HG03045 (cell line): ENCODE measurements around the gene OVCA2.
A peak's percentile ranks its signal among the peaks of the same experiment; 100 is the strongest.

Experiments used
- ATAC-seq: cut with Tn5 transposase; IDR thresholded peaks from one replicate; pipeline ENCODE4 v1.9.1; 2021; ENCODE audit warnings: mild to moderate bottlenecking, moderate library complexity; ENCODE audit not compliant: unreplicated experiment

OVCA2 gene

DNA sequence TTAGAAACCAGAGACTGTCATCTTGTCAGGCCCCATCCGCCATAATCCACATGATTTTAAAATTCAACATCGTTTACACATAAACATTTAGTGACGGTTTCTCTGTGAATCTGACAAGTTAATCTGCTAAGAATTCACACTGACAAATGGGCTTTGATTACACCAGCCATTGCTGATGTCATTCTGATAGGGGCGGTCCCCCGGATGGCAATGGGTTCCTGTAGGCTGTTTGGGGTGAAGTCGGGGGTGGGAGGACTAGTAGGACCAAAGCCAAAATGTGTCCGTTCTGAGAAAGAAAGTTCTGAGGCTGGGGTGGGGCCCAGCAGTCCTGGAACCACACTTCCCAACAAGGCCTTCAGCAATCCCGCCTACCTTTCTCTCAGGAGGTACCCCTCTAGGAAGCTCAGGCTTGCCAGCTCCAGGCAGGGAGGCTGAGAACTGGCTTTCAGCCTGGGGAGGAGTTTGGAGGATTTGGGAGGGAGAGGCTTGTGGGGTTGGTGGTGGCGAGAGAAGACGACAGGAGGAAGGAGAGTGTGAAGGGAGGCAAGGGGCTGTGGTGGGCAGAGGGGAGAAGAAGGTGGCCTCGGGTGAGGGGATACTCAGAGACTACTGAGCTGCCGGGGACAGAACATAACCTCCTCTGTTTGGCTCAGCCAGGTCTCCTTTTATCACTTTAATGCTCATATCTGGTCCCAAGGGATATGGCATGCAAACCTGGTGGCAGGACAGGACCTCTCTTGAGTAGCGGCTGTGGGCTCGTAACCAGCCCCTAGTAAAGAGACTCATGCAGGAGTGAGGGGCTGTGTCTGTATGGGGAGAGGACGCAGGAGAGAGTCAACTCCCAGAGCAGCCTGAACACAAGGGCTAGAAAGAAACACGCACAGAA, 21.7 kb downstream of the OVCA2 start:
- no peak for ATAC-seq

DNA sequence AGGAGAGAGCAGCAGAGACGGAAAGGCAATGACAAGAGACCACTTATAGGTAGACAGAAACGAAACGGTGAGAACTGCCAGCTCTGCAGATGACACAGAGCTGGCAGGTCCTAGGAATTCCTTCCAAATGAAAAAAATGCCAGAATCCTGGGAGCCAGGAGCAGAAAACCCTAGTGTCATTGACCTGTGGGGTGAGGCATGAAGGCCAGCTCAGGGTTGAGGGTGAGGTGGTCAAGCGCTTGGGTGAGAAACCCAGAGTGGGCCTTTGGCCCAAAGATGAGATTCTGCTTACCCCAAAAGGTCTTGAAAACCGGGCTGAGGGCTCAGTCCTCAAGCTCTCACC, 22.3 kb downstream of the OVCA2 start:
- ATAC-seq, result no peak

DNA sequence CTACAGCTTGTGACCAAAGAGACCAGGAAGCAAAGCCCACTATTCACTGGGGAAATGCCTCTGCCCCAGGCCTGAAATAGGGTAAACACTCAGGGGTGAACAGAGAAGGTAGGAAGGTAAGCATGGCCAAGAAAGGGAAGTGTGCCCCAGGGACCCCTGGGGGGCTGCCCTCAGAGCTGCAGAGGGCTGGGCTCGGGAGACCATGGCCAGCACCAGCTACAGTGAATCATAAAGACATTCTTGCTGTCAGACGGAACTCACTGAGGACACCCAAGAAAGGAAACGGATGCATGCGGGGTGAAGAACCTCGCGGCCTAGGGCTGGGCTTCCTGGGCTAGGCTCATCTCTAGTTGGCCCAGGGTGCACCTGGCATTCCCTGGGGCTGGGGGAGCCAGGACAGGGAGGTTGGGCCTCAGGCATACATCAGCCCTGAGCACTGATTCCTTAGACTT, 22.7 kb downstream of the OVCA2 start:
- ATAC-seq, result no peak

DNA sequence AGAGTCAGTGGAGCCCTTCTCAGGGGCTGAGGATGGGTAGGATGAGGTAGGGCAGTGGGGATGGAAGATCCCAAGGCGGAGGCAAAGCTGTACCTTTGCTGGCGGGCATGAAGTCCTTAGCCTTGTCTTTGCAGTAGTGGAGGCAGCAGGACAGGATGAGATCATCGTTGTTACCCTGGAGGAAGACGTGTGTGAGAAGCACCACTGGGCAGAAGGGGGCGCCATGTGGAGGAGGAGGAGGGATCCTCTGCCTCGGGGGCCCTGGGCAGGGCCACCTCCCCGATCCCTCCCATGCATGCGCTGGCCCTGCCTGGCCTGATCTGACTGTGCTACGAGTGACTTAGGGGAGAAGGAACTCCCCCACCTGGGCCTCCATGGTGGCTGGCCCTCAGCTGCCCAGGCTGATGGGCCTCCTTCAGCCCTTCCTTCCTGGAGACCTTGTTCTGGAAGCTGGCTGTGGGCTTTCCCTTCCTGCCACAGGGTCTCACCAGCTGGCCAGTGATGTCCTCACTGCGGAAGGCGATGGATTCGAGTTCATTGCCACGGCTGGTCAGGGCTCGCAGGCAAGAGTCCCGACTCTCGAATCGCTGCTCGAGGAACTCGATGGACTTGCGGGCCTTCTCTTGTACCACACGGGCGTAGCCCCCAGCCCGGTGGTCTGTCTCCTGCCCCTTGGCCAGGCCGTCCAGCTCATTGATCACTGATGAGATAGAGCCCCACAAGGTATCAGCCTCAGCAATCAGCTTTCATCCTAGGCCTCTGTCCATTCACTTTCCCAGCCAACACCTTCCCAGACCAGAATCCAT, 23.4 kb downstream of the OVCA2 start:
- no peak for ATAC-seq

DNA sequence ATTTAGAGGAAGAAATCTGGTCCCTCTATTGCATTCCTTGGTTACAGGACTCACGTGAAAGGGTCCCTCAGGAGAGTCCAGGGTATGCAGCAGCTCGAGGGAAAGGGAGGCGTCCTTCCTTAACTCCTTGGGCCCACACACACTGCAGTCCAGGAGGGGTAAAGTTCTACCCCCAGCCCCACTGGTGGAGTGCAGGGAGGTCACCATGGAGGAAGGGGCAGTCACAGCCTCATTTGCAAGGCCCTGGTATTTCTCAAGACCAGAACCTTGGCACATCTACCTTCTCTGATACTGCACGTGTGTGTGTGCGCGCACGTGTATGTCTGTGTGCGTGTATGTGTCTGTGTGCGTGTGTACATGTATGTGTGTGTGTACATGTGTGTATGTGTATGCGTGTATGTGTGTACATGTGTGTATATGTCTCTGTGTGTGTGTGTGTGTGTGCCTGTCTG, 24.2 kb downstream of the OVCA2 start:
- ATAC-seq, result no peak

DNA sequence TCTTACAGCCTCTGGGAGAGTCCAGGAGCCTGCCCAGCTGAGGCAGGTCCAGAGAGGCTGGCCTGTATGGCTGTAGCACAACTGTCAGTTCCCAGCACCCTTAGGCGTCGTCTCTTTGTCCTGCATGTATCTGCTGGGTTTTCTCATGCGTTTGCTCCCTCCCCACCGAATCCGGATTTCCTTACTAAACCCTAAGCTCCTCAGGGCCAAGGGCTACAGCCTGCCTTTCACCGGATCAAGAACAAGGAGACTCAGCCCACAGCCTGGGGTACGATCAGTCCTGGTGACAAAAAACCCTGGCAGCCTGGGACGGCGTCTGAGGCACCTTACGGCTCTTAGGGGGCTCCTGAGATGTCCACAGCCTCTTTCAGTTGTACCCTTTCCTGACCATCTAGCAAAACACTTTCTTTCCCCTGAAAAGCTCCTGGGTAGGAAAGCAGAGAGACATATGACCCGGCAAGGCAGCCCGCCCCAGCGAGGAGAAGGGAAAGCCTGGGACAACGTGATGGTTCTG, 25.3 kb downstream of the OVCA2 start:
- no peak for ATAC-seq

DNA sequence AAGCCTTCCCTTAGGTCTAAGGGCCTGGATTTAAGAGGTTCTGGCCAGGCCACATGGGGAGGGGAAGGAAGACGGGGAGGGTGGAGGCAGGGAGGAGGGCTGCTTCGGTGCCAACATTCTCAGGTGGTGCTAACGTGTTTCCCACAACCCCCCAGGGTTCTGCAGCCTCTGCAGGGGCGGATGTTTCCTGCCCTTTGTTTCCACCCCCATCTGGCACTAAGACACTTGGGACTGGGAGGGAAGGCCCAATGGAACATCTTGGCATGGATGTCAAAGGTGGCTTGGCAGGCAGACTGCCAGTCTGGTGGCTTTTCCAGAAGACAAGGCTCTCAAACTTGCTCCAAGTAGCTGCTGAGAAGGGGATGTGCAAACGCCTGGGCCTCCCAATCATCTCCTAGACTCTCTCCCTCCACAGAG, 25.8 kb downstream of the OVCA2 start:
- ATAC-seq, result no peak

DNA sequence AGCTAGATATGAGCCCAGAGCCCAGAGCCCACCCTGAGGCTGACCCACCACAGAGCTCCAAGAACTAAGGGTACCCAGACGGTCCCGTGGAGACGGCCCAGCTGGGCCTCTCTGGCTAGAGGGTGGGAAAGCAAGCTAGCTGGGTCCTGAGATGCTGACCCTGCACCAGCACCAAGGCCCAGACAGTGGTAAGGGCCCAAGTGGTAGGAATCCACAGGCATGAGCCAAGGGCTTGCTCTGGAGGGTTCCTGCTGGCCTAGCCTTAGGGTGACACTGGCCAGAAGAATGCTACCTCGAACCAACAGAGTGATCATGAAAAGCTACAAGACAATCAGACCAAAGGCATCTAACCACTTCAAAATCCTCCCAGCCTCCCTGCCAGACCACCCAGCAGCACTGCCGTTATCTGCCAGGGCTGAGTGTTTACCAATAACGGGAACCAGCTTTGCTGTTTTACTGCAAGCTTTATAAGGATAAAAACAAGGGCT, 26.3 kb downstream of the OVCA2 start:
- ATAC-seq, result no peak

DNA sequence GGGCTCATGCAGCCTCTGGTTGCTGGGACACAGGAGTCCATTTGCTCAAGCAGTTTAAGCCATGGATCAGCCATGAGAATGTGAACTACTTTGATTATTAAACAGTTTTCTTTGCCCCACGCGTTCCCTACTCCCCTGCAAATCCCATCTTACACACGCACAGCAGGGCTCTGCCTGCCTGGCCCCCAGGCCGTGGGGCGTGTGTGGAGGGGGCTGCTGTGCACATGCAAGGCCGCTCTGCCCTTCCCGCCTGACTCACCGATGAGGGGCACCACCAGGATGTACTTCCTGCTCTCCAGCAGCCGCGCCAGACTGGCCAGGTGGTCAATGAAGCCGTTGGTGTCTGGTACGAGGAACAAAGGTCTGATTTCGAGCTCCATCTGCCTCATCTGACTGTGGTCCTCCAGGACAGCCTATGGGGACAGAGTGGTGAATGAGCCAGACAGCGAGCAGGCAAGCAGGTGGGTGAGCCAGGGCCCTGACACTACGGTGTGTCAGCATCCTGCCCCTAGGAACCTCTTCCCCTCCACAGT, 26.8 kb downstream of the OVCA2 start:
- ATAC-seq, result no peak

DNA sequence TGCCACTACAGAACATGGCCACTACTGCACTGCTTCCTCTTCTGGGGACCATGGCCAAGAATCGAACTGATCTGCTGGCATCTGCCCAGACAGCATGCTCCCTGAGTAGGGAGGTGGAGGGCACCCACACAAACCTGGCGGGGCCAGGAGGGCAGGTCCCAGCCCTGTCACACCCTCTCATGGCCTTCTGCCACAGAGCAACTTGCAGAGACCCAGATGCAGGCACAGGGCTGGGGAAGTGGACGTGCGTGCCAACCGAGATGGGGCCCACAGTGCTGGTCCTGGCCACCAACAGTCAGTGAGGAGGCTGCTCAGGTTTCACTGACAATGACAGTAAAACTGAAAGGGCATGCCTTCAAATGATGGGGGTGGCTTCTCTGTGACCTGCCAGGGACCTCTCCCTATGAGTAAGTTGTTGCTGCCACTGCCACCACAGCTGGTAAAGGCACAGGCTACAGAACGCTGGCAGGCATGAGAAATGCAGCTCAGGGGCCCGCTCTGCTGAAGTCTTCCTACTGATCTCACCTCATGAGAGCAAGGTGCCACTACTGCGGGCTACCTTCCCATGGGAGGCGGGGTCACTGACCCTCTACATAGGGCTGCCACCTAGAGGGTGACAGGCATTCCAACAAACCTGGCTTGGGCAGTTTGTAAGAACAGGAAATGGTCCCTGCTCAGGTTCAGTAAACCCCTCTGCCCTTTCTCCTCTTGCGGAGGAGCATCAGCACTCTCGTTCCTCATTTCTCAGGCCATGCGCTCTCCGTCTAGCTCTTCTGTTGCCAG, 28.6 kb downstream of the OVCA2 start:
- peak; percentile 70 for ATAC-seq

DNA sequence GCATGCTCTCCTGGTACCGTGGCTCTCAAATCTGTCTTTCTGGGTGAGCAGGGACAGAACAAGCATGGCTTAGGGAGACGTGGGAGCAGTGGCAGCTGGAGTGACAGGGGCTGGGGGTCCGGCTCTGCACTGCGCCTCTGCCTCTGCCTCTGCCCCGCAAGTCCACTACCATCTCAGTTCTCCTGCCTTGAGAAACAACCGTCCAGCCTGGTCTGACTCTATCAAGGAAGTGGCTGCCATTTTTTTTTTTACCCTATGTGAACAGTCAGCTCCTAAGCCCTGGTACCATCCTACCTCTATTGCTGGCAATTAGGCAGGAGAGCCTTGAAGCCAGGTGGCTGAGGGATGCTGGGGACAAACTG, 29.2 kb downstream of the OVCA2 start:
- no peak for ATAC-seq

DNA sequence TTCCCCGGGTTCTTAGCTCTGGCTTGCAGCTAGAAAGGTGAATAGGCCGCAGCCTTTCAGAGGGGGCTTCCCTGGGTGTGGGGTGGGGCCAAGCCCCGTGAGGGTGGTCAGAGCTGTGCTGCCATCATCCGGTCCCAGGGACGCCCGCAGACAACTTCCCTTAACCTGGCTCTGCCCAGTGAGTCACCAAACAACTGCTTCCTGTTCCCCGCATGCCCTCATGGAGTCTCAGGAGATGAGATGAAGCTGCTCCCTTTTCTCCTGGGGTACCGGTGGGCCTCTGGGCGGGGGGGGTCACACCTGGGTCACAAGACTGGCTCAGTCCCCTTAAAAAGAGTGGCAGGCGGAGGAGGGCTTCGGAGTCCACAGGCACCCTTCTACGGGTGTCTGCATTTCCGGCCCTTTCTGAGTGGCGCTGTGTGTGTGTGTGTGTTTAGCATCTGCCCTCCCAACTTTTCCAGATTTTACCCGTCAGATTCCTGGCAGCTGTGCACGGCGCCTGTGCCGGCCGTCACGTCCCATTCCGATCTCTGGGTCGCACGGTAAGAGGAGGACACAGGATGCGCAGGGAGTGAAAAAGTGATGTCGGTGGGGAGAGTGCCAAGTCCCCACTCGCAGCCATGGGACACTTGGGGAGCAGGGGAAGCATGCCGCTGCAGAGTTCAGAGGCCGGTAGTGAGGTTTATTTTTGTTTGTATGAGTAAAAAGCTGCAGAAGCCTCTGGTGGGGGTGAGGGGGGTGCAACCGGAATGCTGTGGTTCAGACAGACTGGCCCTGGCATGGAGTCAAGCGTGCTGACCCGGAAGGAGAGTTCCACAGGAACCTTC, 29.8 kb downstream of the OVCA2 start:
- ATAC-seq, result no peak

DNA sequence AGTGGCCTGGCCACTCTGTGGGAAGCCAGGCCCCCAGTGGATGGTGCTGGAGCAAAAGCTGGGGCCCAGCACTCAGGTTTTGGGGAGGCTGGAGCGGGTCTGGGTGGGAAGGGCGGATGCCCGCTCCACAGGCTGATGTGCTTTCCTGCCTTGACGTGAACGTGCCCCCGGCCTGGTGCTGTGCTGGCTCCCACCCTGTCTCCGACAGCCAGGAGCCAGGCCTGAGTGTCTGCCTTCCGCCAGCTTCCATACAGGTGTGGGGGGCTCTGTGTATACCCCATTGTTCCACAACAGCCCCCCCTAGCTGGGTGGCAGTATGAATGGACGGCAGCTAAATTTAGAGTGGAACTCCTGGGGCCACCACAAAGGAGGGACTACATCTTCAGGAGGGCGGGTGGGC, 33.1 kb downstream of the OVCA2 start:
- ATAC-seq, result no peak

DNA sequence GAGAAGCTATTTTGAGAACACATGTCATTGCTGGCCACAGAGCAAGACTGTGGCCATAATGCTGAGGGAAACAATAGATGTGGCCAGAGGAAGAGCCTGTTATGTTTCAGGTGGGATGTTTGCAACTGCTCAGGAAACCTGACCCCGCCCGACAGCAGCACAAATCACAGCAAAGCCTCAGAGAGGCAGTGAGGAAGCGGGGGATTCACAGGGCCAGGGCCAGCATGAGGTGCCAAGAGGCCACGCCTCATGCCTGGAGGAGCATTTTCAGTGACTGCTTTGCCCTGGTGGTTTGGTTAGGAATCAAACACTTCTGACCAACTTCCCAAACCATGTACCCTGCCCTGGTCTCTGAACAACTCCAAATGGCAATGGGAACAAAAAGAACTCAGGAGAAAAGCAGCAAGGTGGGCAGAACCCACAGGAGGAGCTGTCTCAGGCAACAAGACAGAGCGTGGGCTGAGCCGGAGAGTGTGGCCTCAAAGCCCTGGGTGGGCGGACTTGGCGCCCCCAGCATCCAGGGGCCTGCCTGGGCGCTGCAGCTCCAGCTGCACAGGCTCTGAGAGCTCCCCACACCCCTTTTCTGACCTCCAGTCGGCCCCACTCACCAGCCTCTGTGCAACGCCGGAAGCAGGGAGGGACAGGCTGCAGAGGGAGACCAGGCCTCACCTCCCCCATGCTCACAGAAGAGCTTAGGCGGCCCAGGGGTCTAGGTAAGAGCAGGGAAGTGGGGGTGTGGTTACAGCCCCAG, 33.7 kb downstream of the OVCA2 start:
- ATAC-seq, result no peak

DNA sequence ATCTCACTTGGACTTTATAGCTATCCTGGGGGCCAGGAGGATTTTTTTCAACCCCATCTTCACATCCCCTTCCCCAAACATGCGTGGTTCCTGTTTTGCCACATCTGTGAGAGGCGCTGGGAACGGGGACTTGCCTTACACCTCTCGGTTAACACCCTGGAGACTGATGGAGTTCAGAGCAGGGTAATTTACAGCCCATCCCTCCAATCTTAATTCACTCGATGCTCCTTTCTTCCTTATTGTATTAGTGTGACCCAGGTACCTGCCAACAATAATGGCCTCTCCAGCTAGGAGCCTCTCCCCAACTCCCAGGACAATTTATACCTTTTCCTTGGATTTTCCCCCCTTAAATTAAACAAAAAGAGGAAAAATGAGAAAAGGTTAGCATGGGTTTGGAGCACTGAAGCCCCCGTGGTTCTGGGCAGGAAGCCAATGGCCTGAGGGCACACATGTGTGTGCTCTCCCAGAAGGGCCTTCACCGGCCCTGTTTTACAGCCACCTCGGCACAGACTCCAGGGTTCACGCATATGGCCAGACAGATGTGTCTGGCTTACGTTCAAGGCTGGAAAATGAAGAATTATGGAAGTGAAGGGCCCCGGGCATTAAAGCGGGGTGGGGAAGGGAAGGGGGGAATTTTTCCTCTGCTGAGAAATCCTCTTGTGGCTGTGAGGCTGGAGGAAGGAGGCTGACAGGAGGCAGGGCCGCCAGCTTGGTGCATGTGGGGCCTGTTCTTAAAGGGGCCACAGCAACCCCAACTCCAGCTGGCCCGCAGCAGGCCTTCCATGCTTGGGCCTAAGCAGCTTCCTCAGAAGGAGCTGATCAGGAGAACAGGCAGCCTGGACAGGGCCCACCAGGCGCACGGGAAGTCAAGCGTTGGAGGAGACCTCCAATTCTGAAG, 34.5 kb downstream of the OVCA2 start:
- ATAC-seq, result no peak

DNA sequence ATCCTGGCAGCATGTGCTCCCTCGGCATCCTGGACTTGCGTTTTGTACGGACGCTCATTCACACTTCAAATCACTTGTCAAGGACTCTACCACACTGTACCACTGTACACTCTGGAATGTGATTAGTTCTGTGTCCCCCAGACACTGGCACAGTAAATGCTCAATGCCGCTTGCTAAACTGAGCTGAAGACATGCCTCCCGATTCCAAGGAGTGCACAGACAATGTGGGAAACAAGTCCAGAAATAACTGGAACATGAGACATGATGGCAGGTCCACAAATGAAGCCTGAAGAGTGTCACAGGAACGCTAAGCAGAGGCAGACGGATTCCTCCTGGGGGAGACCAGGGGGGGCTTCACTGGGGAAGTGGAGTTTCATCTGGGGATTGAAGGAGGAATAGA, 35.2 kb downstream of the OVCA2 start:
- ATAC-seq, result no peak

DNA sequence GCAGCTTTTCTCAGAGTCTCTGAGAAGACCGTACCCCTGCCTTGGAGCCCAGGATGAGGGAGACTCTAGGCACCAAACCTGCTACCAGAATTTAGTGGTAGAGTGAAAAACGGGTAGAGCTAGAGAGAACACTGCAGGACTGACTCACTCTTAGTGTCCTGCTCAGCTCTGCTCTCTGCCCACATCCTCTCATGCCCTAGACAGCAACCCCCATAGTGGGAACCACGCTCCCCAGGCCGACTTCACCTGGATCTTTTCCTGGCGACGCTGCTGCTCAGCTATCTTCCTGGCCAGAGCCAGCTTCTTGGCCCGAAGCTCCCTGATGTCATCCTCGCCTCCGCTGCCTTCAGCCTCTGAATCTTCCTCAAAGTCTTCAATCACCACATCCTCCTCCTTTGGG, 39.7 kb downstream of the OVCA2 start:
- ATAC-seq, result no peak
